SH-SY5Y (cell line): ENCODE results near the gene ORAI2.

Experiments used
- GATA2 ChIP-seq: IDR thresholded peaks from 2 replicates; pipeline ENCODE4 v1.6.1; 2011; ENCODE audit warnings: mild to moderate bottlenecking, low read depth, low read length
- GATA3 ChIP-seq: IDR thresholded peaks from 2 replicates; pipeline ENCODE4 v1.6.1; 2011; ENCODE audit warnings: low read depth, mild to moderate bottlenecking, low read length, moderate library complexity

Gene ORAI2

GRCh38 chr7:102451371-102452054, 18.1 kb downstream of the ORAI2 start:
- TF ChIP-seq GATA3 (no peak), GATA2 (no peak)

DNA sequence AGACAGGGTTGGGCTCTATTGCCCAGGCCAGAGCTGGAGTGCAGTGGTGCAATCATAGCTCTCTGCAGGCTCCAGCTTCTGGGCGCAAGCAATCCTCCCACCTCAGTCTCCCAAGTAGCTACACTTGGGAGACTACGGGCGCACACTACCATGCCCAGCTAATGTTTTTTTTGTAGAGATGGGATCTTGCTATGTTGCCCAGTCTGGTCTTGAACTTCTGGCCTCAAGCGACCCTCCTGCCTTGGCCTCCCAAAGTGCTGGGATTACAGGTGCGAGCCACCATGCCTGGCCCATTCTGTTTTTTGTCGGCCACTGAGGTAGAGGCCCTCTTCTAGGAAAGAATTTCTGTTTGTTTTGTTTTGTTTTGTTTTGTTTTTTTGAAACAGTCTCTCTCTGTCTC, 19.1 kb downstream of the ORAI2 start:
- TF ChIP-seq GATA2 (no peak), GATA3 (no peak)

DNA sequence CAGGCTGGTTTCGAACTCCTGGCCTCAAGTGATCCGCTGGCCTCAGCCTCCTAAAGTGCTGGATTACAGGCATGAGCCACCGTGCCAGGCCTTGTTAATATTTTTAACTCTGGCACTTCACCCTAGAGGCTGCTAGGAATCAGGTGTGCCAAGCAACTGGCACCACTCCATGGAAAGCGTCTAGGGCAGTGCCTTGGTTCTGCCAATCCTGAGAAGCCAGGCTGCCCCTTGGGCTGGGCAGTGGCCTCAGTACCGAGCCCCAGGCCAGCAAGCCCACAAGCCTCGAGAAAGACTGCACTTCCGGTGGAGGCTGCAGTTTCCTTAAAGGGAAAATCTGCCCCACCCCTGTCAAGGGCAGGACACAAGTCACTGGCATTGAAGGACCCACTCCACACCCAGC, 19.9 kb downstream of the ORAI2 start:
- TF ChIP-seq GATA2, result no peak
- no peak for TF ChIP-seq GATA3

GRCh38 chr7:102454468-102454867, 21.1 kb downstream of the ORAI2 start:
- no peak for TF ChIP-seq GATA3
- TF ChIP-seq GATA2, result no peak

GRCh38 chr7:102455596-102455995, 22.2 kb downstream of the ORAI2 start:
- TF ChIP-seq GATA3 (no peak), GATA2 (no peak)

DNA sequence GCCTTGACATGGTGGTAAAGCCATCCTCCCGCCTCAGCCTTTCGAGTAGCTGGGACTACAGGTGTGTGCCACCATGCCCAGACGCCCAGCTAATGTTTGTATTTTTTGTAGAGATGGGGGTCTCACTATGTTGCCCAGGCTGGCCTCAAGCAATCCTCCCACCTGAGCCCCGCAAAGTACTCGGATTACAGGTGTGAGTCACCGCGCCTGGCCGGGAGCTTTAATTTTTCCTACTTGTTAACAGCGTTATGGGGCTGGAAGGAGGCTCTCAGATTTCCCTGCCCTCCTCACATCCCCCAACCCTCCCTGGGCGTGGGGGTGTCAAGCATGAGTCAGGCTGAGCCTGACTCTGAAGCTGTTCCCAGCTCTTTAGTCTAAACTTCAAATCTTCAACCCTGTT, 23.0 kb downstream of the ORAI2 start:
- TF ChIP-seq GATA3 (no peak), GATA2 (no peak)

DNA sequence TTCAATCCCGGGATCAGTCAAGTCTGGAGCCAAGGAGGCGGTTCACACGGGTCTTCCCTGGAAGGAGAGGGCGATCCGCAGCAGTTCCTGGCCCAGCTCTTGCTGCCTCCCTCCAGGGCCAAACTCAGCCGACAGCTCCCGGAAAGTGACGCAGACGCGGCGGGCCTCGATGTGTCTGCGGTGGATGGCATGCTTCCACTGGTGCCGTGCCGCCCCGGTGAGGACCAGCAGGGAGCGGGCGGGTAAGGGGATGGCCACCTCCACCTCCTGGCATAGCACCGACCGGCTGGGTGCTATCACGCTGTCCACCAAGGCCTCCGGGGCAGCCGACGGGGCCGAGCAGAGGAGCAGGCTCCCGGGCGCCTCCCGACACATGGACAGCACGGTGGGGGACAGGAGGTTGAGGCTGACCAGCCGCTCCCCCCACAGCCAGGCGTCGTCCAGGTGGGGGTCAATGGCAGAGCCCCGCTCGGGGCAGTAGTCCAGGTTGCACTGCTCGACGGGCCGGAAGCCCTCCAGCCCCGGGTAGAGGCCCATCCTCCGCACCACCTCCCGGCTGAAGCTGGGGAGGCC, 24.1 kb downstream of the ORAI2 start:
- TF ChIP-seq GATA2, result no peak
- no peak for TF ChIP-seq GATA3

- no peak for TF ChIP-seq GATA3
- TF ChIP-seq GATA2, result no peak
These were observed 26.0 kb downstream of the ORAI2 start for GRCh38 chr7:102459221-102459844.

DNA sequence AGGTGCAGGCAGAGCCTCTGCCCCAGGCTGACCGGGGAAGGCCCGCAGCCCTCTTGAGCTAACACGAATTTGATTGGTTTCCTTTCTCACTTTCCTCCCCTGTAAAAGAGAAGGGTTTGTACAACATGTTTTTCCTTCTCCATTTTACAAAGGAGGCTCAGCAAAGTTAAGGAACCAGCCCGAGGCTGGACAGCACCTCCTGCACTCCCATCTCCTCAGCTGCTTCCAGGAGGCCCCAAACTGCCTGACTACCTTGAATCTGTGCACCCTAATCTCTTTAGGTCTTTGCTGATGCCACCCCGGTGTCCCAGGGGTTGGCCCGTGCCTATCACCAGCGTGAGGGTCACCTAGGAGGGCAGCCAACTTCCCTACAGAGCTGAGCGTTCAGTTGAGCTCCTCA, 27.1 kb downstream of the ORAI2 start:
- TF ChIP-seq GATA3 (no peak), GATA2 (no peak)

DNA sequence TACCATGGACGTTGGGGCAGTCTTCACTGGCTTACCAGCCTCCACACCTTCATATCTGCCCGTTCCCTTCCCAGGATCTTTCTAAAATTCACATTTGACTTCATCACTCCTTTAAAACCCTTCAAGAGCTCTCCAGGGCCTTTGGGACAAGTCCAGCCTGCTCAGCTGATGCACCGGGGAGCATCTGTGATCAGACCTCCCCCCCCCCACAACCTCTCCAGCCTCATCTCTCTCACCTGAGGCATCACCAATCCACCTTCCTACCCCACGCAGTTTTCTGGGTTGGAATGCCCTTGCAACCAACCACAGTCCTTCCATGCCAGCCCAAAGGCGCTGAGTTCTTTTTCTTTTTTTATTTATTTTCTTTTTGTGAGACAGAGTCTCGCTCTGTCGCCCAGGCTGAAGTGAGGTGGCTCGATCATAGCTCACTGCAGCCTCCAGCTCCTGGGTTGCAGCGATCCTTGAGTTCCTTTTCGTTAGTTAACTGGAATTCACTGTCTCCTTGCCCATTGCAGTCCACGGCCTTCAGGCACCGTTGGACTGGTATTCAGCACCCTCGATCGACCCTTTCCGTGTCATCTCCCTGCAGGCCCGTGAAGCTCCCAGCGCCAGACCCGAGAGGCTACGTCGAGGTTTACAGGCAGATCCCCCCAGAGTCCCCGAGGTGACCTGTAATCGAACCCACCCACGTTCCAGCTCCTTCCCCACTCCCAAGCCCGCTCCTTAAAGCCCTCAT, 30.6 kb downstream of the ORAI2 start:
- TF ChIP-seq GATA3, result no peak

DNA sequence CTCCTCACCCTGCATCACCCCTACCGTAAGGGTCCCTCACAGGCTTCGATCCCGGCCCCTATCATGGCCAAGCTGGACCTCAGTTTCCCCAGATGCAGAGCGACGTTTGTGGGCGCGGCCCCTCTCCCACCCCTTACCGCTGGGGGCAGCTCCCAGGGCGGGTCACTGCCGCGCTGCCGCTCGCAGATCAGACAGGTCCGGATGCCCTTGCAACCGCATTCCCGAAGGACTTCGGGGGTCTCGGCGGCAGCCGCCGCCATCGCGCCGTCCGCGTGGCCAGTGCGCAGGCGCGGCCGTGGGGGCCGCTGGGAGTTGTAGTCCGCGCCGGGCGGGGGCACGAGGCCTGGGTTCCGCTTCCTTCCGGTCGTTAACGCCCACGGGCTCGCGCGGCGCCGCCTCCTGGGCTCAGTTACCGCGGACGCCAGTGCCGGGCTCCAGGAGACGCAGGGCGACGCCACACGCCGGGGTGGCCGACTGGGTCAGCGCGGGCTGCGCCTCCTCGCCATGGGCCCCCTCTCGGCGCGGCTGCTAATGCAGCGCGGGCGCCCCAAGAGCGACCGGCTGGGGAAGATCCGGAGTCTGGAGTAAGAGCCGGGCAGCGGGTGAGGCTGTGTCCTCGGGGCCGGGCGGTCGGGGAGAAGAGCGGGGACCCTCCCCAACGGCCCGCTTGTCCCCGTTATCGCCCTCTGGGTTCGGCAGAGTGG, 31.4 kb downstream of the ORAI2 start, which contains the start of the genes ALKBH4 and LRWD1:
Gene ALKBH4, minus strand, starts transcription at position 287 of the 704 bp plus-strand sequence. Its CDS starts 27 bp downstream, at position 260.
Gene LRWD1, plus strand, starts transcription at position 408 of the 704 bp plus-strand sequence. Its CDS starts 97 bp downstream, at position 505.
- TF ChIP-seq GATA3 (no peak), GATA2 (0 out of 2 replicates have a peak, but pooled peaks have one; percentile 19)

- TF ChIP-seq GATA2, result no peak
These were observed 32.7 kb downstream of the ORAI2 start for GRCh38 chr7:102466097-102466496.

GRCh38 chr7:102467581-102468477, 34.5 kb downstream of the ORAI2 start:
- TF ChIP-seq GATA3, result no peak
- TF ChIP-seq GATA2, result no peak
